HT-29 (cell line): Measurements from ENCODE around the gene KRTAP20-3. TPM values are rescaled to one million over a fixed set of nuclear protein-coding genes. Genes with fewer than 3 reads are reported as not detected.
A peak's percentile ranks its signal among the peaks of the same experiment; 100 is the strongest.

Experiments
- DNase-seq: peaks from one replicate; pipeline ENCODE4 v3.0.0-alpha.2; 2015; ENCODE audit warnings: low spot score
- total RNA-seq: library from RNA; depleted of rRNA; stranded (reverse); fragments of >200 nt; shearing (Covaris generic); gene quantifications from 2 replicates; pipeline ENCODE4 v1.2.3, GENCODE V29; 2014; rRNA removed

The KRTAP20-3 gene
- total RNA-seq: not detected in 2 replicates

DNA sequence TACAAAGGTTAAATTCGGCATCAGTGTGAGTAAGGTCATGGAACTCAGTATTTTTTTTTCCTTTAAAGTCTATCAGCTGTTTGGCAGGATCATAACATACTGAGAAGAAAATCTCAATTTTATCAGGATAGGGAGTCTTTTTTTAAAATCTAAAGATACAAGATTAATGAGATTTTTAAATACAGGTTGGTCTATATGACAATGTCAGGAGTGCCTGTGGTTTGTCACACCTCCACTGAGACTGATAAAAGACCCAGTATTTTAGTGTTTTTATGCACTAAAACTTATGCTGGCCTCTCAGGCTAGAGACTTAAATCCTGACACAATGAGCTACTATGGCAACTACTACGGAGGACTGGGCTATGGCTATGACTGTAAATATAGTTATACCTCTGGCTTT lies at the start of gene KRTAP20-3:
Gene KRTAP20-3 (plus strand): TSS at position 301 of the 400 bp plus-strand sequence.
- DNase-seq: no peak

DNA sequence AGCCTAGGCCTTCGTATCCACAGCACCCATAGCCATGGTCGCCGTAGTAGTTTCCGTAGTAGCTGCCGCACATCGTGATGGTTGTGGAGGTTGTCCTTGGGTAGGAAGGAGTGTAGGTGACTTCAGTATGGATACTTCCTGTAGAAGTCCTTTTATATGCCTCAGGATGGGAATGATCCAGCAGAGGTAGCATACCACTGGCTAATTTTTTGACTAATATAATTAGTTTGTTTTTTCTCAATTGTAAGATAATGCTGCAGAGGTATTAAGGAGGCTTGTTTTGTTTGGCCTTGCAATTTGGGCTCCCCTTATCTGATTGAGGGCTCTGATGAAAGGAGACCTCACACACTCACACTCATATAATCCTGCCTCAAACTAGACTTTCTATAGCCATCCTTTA lies 43.9 kb upstream of the KRTAP20-3 start, which contains the start of gene KRTAP6-2:
Gene KRTAP6-2 (minus strand): TSS at position 101 of the 400 bp plus-strand sequence. CDS start 28 bp downstream, at position 73.
- no peak for DNase-seq

DNA sequence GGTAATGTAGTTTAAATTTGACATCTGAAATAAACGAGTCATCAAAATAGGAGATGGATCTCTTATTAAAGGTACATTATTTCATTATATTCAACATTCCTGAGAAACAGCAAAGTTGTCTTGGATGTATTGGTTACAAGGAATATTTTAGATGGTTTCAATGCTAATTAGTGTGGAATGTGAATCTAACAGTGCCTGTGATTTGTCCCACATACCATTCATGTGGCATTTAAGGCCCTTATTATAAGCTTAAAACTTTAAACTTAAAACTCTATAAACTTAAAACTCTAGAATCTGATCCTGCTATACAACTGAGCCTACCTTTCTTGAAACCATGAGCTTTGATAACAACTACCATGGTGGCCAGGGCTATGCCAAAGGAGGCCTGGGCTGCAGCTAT lies 41.9 kb upstream of the KRTAP20-3 start, which contains the start of gene KRTAP22-1:
Gene KRTAP22-1 (plus strand): TSS at position 301 of the 400 bp plus-strand sequence.
- no peak for DNase-seq

DNA sequence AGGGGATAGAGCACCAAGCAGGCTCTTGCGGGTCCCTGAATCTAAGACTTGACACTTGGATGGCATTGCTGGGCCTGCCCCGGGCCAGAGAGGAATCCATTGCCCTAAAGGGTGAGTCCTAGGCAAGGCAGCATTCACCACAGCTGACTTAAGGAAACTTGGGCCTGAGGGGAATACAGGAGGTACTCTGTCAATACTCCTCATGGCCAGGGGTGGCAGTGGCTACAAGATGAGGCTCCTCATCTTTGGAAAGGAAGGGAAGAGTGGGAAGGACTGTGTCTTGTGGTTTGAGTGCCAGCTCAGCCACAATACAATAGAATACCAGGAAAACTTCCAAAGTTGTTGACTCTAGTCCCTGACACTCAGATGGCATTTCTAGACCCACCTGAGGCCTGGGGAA lies 36.7 kb upstream of the KRTAP20-3 start:
- peak; percentile 1 for DNase-seq

DNA sequence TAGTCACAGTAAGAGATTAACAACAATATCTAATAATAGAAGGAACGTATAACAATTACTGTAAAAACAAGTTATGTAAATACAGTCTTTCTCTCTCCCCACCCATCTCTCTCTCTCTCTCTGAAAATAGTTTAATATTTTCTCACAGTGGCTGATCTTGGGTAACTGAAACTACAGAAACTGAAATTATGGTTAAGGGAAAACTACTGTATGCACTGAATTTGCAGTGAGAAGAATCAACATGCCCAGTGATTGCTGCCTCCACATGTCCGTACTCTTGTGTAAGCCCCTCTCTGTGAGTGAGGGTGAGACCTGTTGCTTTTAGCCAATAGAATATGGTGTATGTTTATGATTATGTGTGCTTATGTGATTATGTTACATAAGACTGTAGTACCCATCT lies 30.5 kb upstream of the KRTAP20-3 start:
- DNase-seq: no peak

DNA sequence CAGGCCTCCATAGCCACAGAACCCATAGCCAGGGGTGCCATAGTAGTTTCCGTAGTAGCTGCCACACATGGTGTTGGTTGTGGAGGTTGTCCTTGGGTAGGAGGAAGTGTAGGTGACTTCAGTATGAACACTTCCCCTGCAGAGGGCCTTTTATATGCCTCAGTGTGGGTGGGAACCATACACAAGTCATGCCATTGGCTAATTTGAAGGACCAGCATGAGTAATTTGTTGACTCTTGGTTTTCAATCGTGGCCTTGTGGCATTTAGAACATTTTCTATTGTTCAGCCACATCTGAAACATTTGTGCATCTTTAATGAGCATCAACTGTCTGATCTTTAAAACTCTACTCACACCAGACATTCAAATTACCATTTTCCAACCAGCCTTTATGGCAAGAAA lies 28.8 kb upstream of the KRTAP20-3 start, which contains the start of gene KRTAP6-1:
Gene KRTAP6-1 (minus strand): TSS at position 95 of the 400 bp plus-strand sequence. CDS start 26 bp downstream, at position 69.
- DNase-seq: no peak

DNA sequence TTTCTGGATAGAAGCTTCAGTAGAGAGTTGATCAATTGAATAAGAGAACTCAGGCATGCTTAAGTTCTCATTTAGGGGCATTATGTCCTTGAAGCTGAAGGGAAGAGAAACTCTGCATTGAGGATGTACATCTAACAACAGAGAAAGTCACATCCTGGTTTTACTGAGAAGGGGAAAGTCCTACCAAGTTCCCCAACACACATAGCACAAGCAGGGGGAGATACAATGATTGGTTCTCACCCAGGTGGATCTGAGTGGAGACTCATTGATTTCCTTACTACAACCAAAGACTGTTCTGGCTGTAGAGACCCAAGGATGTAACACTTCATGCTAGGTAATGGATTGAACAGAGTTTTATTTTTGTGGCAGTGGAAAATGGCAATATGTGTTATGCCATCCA lies 27.5 kb upstream of the KRTAP20-3 start:
- DNase-seq: no peak

DNA sequence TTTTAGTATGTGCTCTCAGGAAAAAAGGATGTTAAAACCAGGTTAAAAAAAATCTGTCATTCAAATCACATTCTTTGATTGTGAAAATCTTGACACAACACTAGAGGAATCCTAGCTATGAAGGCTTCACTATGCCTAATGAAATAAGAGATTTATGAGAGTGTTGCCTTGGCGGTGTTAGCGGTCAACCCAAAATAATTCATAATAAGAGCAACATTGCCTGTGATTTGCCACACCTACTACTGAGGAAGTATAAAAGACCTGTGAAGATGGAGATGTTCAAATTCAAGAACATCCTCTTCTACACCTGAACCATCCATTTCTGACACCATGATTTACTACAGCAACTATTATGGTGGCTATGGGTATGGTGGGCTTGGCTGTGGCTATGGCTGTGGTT lies 26.5 kb upstream of the KRTAP20-3 start, which contains the start of gene KRTAP20-1:
Gene KRTAP20-1 (plus strand): TSS at position 301 of the 400 bp plus-strand sequence. CDS start 30 bp downstream, at position 331.
- no peak for DNase-seq

DNA sequence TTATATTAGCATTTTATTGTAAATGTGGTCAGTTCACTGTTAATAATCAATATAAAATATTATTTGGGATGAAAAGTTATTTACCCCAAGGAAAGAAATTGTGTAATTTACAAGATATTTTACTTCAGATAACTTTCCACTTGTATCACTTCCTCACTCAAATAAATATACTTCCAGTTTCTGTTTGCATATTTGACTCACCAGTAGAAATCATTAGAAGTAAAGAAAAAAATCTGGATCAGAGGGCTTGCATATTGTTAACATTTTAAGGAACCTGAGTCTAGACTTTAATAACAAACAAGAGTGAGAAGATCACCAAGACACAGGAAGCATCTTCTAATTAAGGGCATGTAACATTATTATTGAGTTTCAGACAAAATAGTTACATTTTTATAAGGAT lies 22.6 kb upstream of the KRTAP20-3 start:
- no peak for DNase-seq

DNA sequence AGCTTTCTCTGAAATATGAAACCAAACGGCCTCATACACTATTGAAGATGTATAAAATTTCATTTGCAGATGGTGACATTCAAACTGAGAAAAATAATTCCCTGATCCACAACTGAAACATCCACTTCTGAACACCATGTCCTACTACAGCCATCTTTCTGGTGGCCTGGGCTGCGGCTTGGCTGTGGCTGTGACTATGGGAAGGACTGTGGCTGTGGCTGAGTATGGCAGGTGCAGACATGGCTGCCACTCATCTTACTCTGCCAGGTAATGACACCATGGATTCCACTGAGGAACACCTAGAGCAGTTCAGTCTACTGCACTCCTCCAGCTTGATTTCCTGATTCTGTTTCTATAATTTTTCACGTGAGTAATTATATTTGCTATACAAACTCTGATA lies 22.1 kb upstream of the KRTAP20-3 start, which contains the start of gene KRTAP20-4:
Gene KRTAP20-4 (plus strand): TSS at position 106 of the 400 bp plus-strand sequence.
- no peak for DNase-seq

DNA sequence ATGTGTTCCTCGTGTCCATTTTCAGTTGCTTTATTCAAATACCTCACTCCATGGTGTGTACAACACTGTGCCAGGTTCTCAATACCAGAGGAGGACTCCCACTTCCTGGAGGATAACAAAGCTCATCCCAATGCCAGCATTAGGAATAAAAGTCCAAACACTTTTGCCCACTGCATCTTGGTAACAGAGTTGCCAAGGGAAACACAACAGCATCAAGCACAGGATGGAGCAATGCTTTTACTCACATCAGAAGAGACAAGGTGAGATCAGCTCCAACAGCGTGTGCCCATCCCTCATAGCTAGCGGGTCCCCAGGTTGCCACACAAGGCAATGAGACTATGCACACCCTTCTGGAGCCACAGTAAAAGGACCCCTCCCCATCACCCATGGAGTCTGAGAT lies 19.3 kb upstream of the KRTAP20-3 start:
- DNase-seq: no peak

DNA sequence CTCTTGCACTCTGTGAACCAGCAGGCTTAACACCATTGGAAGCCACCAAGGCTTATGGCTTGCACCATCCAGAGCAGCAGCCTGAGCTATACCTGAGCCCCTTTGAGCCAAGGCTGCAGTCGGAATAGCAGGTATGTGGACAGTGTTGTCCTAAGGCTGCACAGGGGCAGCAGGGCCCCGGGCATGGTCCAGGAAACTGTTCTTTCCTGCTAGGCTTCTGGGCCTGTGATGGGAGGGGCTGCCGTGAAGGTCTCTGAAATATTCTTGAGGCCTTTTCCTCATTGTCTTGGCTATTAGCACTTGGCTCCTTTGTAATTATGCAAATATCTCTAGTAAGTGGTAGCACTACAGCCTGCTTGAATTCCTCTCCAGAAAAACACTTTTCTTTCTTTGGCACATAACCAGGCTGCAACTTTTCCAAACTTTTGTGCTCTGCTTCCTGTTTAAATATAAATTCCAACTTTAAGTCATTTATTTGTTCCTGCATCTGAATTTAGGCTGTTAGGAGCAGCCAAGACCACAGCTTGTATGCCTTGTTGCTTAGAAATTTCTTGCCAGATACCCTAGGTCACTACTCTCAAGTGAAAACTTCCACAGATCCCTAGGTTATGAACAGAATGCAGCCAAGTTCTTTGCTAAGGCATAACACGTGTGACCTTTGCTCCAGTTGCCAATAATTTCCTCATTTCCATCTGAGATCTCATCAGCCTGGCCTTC lies 17.1 kb upstream of the KRTAP20-3 start:
- no peak for DNase-seq

DNA sequence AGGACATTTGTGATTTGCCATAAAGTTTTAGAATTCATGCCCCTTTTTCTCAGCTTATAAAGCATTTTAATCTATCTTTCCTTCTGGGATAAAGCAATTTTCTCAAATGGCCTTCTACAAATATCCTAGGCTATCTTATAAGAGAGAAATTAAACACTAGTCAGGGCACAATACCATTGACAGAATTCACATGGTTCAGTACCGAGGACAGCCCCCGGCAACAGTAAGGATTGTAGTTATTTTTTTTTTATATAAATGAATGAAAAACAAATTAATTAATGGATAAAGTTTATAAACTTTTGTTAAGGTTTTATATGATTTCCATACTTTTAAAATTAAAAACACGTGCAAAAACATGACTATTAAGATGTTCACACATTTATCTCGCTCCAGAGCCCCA lies 14.6 kb upstream of the KRTAP20-3 start:
- DNase-seq: no peak

DNA sequence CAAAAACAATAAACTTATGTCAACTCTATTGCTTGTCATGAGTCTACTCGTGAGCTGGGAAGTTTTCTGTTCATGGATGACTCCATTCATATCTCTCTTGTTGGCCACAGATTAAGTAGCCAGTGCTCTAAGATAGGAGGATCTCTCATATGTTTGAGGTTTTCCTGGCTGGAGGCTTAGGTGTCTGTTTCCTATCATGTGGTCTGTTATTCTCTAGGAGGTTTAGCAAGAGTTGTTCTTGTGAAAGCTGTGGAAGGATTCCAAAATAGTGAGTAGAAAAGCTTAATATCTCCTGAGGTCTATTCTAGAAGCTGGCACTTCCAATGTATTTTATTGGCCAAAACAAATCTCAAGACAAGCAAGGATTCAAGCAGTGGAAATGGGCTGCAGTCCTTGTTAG lies 13.5 kb upstream of the KRTAP20-3 start:
- DNase-seq: no peak

DNA sequence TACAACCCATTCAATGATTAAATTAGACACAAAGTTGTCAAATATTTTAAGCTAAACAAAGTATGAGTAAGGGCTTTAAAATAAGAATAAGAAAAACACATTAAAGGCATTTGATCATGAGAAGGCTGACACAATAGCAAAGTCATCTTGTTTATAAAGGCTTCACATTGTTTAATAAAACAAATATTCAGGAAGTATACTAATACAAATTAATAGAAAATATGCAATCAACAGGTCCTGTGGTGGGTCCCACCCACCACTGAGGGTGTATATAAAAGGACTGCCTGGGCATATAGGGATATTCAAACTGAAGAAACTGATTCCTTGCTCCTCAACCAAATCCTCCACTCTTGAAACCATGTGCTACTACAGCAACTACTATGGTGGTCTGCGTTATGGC lies 7.8 kb upstream of the KRTAP20-3 start, which contains the start of gene KRTAP20-2:
Gene KRTAP20-2 (plus strand): TSS at position 301 of the 400 bp plus-strand sequence. CDS start 58 bp downstream, at position 359.
- no peak for DNase-seq

DNA sequence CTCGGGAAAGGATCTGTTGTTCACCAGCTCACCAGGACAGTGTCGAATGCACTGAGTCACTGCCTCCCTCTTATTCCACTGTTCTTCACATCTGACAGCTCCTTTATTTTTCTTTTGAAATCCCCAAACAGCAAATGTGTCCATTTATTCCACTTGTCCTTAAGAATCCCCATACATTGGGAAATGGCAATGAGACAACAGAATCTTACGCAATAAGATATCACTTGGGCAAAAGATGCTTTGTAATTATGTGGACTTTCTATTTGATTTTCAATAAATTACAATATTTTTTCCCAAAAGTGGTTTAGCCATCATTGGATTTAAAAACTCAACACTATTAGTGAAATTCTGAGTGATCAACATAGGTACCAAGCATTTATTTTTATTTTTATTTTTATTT lies 4.0 kb upstream of the KRTAP20-3 start:
- DNase-seq: no peak

DNA sequence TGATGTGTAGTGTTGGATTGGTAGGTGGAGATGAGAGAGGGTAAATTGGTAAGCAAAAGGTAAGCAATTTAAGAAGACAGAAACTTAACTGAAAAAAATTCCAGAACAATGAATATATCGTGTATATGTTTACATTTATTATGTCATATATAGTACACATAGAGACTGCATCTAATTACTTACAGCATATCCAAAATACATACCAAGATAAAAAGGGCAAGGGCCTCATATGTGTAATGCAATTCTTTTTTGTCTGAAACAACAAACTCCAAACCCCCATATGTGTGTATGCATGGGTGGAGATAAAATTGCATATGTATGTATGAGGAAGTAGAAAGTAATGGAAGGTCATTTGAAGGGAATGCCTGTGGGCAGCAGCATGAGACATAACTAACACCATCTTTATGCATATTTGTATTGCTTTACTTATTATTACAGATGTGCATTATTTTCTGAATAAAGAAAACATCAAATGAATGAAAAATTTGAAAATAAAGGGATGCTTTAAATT lies 4.3 kb downstream of the KRTAP20-3 start:
- DNase-seq: no peak

DNA sequence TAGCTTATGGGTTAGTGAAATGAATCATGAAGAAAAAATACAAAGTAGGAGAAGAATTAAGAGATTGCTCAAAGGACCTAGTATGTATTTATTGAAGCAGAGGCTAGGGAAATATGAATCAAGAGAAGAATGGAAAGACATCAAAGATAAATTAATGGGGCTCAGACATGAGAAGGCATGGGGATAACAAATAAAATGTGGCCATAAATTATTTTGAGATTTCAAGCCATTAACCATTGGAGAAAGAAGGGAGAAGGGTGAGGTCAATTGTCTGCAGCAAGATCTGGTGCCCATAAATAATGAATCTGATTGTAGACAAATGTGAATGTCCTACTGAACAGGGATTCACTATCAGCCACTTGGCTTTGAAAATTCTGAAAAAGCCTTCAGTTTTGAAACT lies 10.2 kb downstream of the KRTAP20-3 start:
- DNase-seq: no peak

DNA sequence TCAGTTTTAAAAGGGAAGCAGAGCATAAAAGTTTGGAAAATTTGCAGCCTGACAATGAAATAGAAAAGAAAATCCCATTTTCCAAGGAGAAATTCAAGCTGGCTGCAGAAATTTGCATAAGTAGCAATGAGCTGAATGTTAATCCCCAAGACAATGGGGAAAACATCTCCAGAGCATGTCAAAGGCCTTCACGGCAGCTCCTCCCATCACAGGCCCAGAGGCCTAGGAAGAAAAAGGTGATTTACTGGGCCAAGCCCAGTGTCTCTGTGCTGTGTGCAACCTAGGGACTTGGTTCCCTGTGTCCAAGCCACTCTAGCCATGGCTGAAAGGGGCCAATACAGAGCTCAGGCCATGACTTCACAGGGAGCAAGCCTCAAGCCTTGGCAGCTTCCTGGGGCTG lies 26.1 kb downstream of the KRTAP20-3 start:
- no peak for DNase-seq

DNA sequence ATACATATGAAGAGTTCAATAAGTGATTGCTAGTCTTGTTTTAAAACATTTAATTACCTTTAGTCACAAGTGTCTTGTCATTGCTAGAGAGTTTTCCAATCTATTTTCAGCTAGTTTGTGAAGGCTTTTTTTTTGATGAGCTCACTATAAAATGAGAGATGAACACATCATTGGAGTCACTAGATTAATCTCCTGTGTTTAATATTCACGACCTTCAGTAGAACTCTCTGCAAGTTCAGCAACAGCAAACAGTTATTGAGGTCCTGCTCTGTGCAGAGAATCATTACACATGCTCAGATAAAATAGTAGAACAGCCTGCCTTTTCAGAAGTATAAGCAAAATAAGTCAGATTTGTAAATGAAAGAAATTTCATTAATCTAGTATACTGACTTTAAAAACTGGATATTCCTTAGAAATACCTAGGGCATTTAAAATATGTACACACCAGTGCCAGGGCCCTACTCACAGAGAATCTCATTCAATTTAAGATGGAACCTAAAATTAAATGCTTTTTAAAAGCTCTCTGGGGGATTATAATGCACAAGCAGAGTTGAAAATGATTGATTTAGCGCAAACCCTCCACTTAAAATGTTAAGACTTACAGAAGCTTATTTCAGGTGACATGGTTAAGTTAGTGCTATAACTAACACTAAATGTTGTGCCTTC lies 30.5 kb downstream of the KRTAP20-3 start:
- DNase-seq: no peak

DNA sequence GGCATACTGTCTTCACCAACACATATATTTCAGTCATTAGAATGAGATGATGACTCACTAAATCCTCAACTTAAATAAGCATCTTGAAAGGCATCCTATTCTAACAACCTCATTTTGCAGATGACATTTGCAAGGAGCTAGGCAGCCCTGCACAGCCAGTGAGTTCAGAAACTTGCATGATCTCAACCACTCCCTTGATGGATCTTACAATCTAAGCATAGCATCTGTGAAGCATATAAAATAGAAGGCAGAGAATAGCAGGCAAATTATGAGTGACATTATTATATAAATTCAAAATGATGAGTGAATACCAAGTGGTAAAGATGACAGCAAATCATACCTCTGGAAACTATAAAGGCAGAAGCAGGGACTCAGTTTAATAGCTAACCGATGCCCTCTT lies 31.6 kb downstream of the KRTAP20-3 start:
- no peak for DNase-seq

DNA sequence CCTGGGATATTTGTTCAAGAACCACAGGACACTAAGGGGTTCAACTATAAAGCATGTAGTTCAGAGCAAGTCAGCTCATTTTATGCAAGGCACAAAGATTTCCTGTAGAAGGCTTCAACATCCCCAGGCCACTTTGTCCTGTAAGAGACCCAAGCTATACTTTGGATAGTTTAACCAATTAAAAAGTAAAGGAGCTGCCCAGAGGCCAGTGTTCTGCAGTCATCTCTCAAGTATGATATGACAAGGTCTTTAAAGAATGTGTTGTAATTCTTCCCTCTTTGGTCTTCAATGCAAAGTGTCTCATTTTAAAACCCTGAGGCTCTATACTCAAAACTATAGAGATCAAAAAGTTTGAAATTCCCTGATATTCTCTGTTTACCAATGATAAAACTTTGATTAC lies 34.1 kb downstream of the KRTAP20-3 start:
- DNase-seq: no peak
